Activated CD4-positive, CD25-positive, alpha-beta regulatory T cell treated with anti-CD3 and anti-CD28 coated beads, Interleukin-2, amount 50 U/mL, for 16 hours (primary cell): ENCODE data around the gene PTBP3.
"Not testable (repeated sequence)": the region's sequence is repeated elsewhere in the genome, so short reads cannot be mapped to it uniquely, and the experiment has no call there.

Experiments
- DNase-seq: peaks from one replicate; pipeline ENCODE4 v3.0.0-alpha.2; 2020; ENCODE audit warnings: low read depth, low spot score

The PTBP3 gene

GRCh38 chr9:112322701-112323377 lies 10.6 kb downstream of the PTBP3 start:
- DNase-seq: no peak

GRCh38 chr9:112316258-112316943 lies 17.0 kb downstream of the PTBP3 start:
- DNase-seq: no peak

- DNase-seq: no peak
These were observed 17.8 kb downstream of the PTBP3 start for GRCh38 chr9:112315331-112316257.

- no peak for DNase-seq
These were observed 21.3 kb downstream of the PTBP3 start for GRCh38 chr9:112312139-112312538.

- DNase-seq: no peak
These were observed 21.9 kb downstream of the PTBP3 start for GRCh38 chr9:112311497-112311896.

GRCh38 chr9:112310826-112311225 lies 22.6 kb downstream of the PTBP3 start:
- DNase-seq: no peak

GRCh38 chr9:112308588-112308987 lies 24.8 kb downstream of the PTBP3 start:
- no peak for DNase-seq

- DNase-seq: no peak
These were observed 32.0 kb downstream of the PTBP3 start for GRCh38 chr9:112301420-112301819.

- DNase-seq: no peak
These were observed 33.9 kb downstream of the PTBP3 start for GRCh38 chr9:112299514-112299913.

GRCh38 chr9:112296929-112297328 lies 36.5 kb downstream of the PTBP3 start:
- DNase-seq: no peak

- DNase-seq: no peak
These were observed 38.2 kb downstream of the PTBP3 start for GRCh38 chr9:112295174-112295573.

GRCh38 chr9:112288029-112288428 lies 45.4 kb downstream of the PTBP3 start:
- no peak for DNase-seq

- no peak for DNase-seq
These were observed 46.5 kb downstream of the PTBP3 start for GRCh38 chr9:112286926-112287325.

GRCh38 chr9:112285056-112285455 lies 48.4 kb downstream of the PTBP3 start:
- DNase-seq: no peak

GRCh38 chr9:112283582-112284253 lies 49.7 kb downstream of the PTBP3 start:
- DNase-seq: no peak

GRCh38 chr9:112282841-112283240 lies 50.6 kb downstream of the PTBP3 start:
- not testable (repeated sequence) for DNase-seq

GRCh38 chr9:112280904-112281303 lies 52.5 kb downstream of the PTBP3 start:
- DNase-seq: no peak

GRCh38 chr9:112279501-112279900 lies 53.9 kb downstream of the PTBP3 start:
- no peak for DNase-seq

GRCh38 chr9:112278152-112278551 lies 55.3 kb downstream of the PTBP3 start:
- DNase-seq: no peak

- no peak for DNase-seq
These were observed 58.8 kb downstream of the PTBP3 start for GRCh38 chr9:112274600-112274999.

GRCh38 chr9:112273876-112274275 lies 59.5 kb downstream of the PTBP3 start:
- no peak for DNase-seq
